Measurements from ENCODE around the gene KDM5B. TPM values are rescaled to one million over a fixed set of nuclear protein-coding genes. Genes with fewer than 3 reads are reported as not detected.

Gene KDM5B
- total RNA-seq, 2 experiments from 2014 or later: not detected

DNA sequence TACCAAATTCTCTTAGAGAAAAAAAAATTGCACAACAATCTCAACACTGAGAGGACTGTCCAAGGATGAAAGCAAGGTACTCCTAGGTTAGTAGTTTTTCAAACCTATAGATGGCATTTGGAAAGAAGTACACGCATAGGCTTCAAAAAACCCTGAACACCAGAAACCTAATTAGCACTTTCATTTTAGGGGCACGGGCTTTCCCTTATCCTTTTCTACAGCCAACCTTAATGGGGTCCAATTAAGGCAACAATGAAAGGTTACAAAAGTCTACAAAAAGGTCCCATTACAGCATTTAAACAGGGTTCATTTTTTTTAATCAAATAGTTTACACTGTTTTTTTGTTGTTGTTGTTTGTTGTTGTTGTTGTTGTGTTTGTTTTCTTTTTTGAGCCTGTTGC, 6.2 kb downstream of the KDM5B start:
- ChIA-PET POLR2A (no interaction called here), CTCF (ENCODE audit: unreplicated experiment) (no interaction called here)
- DNase-seq (ENCODE audit: low spot score): no peak
- TF ChIP-seq, protein P1, sequence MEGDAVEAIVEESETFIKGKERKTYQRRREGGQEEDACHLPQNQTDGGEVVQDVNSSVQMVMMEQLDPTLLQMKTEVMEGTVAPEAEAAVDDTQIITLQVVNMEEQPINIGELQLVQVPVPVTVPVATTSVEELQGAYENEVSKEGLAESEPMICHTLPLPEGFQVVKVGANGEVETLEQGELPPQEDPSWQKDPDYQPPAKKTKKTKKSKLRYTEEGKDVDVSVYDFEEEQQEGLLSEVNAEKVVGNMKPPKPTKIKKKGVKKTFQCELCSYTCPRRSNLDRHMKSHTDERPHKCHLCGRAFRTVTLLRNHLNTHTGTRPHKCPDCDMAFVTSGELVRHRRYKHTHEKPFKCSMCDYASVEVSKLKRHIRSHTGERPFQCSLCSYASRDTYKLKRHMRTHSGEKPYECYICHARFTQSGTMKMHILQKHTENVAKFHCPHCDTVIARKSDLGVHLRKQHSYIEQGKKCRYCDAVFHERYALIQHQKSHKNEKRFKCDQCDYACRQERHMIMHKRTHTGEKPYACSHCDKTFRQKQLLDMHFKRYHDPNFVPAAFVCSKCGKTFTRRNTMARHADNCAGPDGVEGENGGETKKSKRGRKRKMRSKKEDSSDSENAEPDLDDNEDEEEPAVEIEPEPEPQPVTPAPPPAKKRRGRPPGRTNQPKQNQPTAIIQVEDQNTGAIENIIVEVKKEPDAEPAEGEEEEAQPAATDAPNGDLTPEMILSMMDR (conservative IDR thresholded peaks at IDR 0.05; ENCODE audit: low read length): no peak
- TF ChIP-seq EZH2phosphoT487 (IDR thresholded peaks at IDR 0.05; ENCODE audit: borderline replicate concordance, low read depth, low read length): no peak
- Histone ChIP-seq H3K9me2 (ENCODE audit: insufficient read depth, low read length) (no peaks in the 10 kb centered on the region), H4K20me1 (ENCODE audit: insufficient read depth, low read length) (no peaks in the 10 kb centered on the region), H3K4me2 (ENCODE audit: low read length) (no peak overlapping the region), H3K9me3 (ENCODE audit: low read length) (no peaks in the 10 kb centered on the region), H3K79me2 (ENCODE audit: insufficient read depth, low read depth, low read length) (no peaks in the 10 kb centered on the region), H2AFZ (ENCODE audit: low read length) (no peak overlapping the region), H3K4me1 (ENCODE audit: insufficient read depth, low read length, poor library complexity, severe bottlenecking) (no peaks in the 10 kb centered on the region), H3K4me3 (ENCODE audit: low read depth, low read length, poor library complexity, severe bottlenecking) (no peak overlapping the region), H3K27ac (ENCODE audit: low read depth, low read length, poor library complexity, severe bottlenecking) (no peak overlapping the region), H3K36me3 (ENCODE audit: insufficient read depth, low read length) (no peaks in the 10 kb centered on the region)
- intact Hi-C loops (cut with micrococcal nuclease; ENCODE audit: unreplicated experiment): no loop called here
- BruUV-seq (replicated peaks): no TSS peak

DNA sequence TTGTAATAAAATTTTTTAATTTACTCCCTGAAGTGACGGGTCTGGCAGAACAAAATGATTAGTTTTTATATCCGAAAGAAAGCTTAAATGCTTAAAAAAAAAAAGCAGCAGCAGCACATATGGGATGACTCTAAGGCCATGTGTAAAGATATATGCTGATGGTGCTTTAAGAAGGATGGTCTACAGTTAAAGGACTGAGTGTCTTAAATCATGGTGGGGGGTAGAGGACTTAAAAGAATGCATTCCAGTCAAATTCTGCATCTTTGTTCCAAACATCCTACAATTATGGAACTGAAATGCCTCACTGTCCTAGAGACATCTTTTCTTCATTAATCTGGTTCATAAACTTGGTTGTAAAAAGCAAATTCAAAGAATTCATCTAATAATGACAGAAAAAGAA, 7.0 kb downstream of the KDM5B start:
- TF ChIP-seq EZH2phosphoT487 (IDR thresholded peaks at IDR 0.05; ENCODE audit: borderline replicate concordance, low read depth, low read length): no peak
- TF ChIP-seq, protein P1 (conservative IDR thresholded peaks at IDR 0.05; ENCODE audit: low read length): no peak
- intact Hi-C loops (cut with micrococcal nuclease; ENCODE audit: unreplicated experiment): no loop called here
- Histone ChIP-seq H3K27ac (ENCODE audit: low read depth, low read length, poor library complexity, severe bottlenecking) (no peak overlapping the region), H3K4me3 (ENCODE audit: low read depth, low read length, poor library complexity, severe bottlenecking) (no peak overlapping the region), H3K9me2 (ENCODE audit: insufficient read depth, low read length) (no peaks in the 10 kb centered on the region), H2AFZ (ENCODE audit: low read length) (no peak overlapping the region), H3K4me1 (ENCODE audit: insufficient read depth, low read length, poor library complexity, severe bottlenecking) (no peaks in the 10 kb centered on the region), H4K20me1 (ENCODE audit: insufficient read depth, low read length) (no peaks in the 10 kb centered on the region), H3K36me3 (ENCODE audit: insufficient read depth, low read length) (no peaks in the 10 kb centered on the region), H3K79me2 (ENCODE audit: insufficient read depth, low read depth, low read length) (no peaks in the 10 kb centered on the region), H3K4me2 (ENCODE audit: low read length) (no peak overlapping the region), H3K9me3 (ENCODE audit: low read length) (no peaks in the 10 kb centered on the region)
- no TSS peak for BruUV-seq (replicated peaks)
- POLR2A ChIA-PET: interaction anchor here (0.6 kb wide), 1 partner anchor 82 kb away, joined by 3 read pairs; no protein-coding TSS in a partner anchor
- CTCF ChIA-PET (ENCODE audit: unreplicated experiment): interaction anchor here (1.0 kb wide), 1 partner anchor 126 kb away, joined by 5 read pairs; the partner anchor contains the start of gene KLHL12
- DNase-seq (ENCODE audit: low spot score): no peak

DNA sequence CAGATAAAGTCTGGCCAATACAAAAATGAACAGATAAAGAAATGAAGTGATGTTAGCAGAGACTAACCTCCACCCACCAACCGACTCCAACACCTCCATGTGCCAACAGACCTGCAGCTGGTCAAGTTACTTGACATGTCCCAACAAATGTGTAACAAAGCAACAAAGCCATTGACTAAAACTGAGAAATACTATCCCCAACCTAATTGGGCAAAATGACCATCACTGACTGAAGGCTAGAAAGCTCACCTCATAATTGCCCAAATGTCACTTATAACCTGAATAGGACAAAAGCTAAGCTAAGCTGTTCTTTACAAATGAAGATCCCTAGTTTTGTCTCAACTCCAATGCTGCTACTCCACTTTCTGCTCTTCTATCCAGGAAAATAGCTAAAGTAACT, 7.5 kb downstream of the KDM5B start:
- Histone ChIP-seq H3K9me3 (ENCODE audit: low read length) (no peaks in the 10 kb centered on the region), H3K79me2 (ENCODE audit: insufficient read depth, low read depth, low read length) (no peaks in the 10 kb centered on the region), H4K20me1 (ENCODE audit: insufficient read depth, low read length) (no peaks in the 10 kb centered on the region), H3K9me2 (ENCODE audit: insufficient read depth, low read length) (no peaks in the 10 kb centered on the region), H3K4me2 (ENCODE audit: low read length) (no peak overlapping the region), H3K4me1 (ENCODE audit: insufficient read depth, low read length, poor library complexity, severe bottlenecking) (no peaks in the 10 kb centered on the region), H2AFZ (ENCODE audit: low read length) (no peak overlapping the region), H3K27ac (ENCODE audit: low read depth, low read length, poor library complexity, severe bottlenecking) (no peak overlapping the region), H3K4me3 (ENCODE audit: low read depth, low read length, poor library complexity, severe bottlenecking) (no peak overlapping the region), H3K36me3 (ENCODE audit: insufficient read depth, low read length) (no peaks in the 10 kb centered on the region)
- intact Hi-C loops (cut with micrococcal nuclease; ENCODE audit: unreplicated experiment): no loop called here
- ChIA-PET CTCF (ENCODE audit: unreplicated experiment) (interaction anchor here (1.0 kb wide), 1 partner anchor 126 kb away, joined by 5 read pairs; the partner anchor contains the start of gene KLHL12), POLR2A (interaction anchor here (0.6 kb wide), 1 partner anchor 81 kb away, joined by 3 read pairs; no protein-coding TSS in a partner anchor)
- no peak for DNase-seq (ENCODE audit: low spot score)
- BruUV-seq (replicated peaks): no TSS peak
- no peak for TF ChIP-seq EZH2phosphoT487 (IDR thresholded peaks at IDR 0.05; ENCODE audit: borderline replicate concordance, low read depth, low read length)
- TF ChIP-seq, protein P1 (conservative IDR thresholded peaks at IDR 0.05; ENCODE audit: low read length): no peak
